HG03025 (cell line): ENCODE measurements around the gene POLR1H.
A peak's percentile ranks its signal among the peaks of the same experiment; 100 is the strongest.
"Not testable (repeated sequence)": the region's sequence is repeated elsewhere in the genome, so short reads cannot be mapped to it uniquely, and the experiment has no call there.

Experiments
- ATAC-seq: cut with Tn5 transposase; IDR thresholded peaks from one replicate; pipeline ENCODE4 v1.9.1; 2021; ENCODE audit warnings: mild to moderate bottlenecking, moderate library complexity; ENCODE audit not compliant: unreplicated experiment, low FRiP score

Gene POLR1H, protein sequence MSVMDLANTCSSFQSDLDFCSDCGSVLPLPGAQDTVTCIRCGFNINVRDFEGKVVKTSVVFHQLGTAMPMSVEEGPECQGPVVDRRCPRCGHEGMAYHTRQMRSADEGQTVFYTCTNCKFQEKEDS

GRCh38 chr6:30061092-30061857 lies at the start of gene POLR1H:
TSS of gene POLR1H (plus strand) at chr6:30061265. CDS start at chr6:30061525, 260 bp downstream.
- peak; percentile 76 for ATAC-seq

GRCh38 chr6:30013291-30013922 lies 47.7 kb upstream of the POLR1H start:
- ATAC-seq = no peak

GRCh38 chr6:30019819-30020218 lies 41.2 kb upstream of the POLR1H start:
- ATAC-seq = no peak

DNA sequence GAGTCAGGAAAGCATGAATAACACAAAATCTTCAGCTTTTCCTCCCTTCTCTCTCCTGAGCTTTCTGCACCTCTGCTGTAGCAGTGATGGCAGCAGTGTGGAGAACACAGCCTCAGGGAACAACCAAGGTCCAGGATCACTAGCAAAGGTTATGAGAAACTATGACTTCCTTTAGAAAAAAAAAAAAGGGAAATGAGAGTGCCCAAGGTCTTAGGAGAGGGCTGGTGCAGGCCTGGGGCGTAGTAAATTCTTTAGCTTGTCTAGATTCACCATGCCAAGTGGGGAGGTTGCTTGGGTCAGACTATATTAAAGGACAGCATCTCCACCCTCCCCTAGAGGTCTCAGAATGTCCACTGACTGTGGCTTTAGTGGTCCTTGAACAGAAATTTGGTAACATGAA lies 40.4 kb upstream of the POLR1H start:
- no peak for ATAC-seq

- ATAC-seq = no peak
Observed at GRCh38 chr6:30022189-30022588, 38.9 kb upstream of the POLR1H start.

- ATAC-seq = not testable (repeated sequence)
Observed at GRCh38 chr6:30022712-30023111, 38.4 kb upstream of the POLR1H start.

GRCh38 chr6:30025186-30025585 lies 35.9 kb upstream of the POLR1H start:
- ATAC-seq = no peak

DNA sequence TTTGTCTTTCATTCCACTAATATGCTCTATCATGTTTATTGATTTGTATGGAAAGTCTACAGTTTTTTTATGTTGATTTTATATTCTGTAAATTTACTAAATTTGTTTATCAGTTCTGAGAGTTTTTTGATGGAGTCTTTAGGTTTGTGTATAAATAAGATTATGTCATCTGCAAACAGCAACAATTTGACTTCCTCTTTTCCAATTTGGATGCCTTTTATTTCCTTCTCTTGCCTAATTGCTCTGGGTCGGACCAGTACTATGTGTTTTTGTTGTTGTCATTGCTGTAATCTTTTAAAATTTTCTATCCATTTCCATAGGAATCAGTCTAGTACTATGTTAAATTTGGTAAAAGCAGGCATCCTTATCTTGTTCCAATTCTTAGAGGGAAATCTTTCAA lies 31.5 kb upstream of the POLR1H start:
- no peak for ATAC-seq

- no peak for ATAC-seq
Observed at GRCh38 chr6:30031381-30031780, 29.7 kb upstream of the POLR1H start.

GRCh38 chr6:30033440-30033839 lies 27.6 kb upstream of the POLR1H start:
- not testable (repeated sequence) for ATAC-seq

- no peak for ATAC-seq
Observed at GRCh38 chr6:30035784-30036183, 25.3 kb upstream of the POLR1H start.

GRCh38 chr6:30037182-30037788 lies 23.8 kb upstream of the POLR1H start:
- ATAC-seq = no peak

DNA sequence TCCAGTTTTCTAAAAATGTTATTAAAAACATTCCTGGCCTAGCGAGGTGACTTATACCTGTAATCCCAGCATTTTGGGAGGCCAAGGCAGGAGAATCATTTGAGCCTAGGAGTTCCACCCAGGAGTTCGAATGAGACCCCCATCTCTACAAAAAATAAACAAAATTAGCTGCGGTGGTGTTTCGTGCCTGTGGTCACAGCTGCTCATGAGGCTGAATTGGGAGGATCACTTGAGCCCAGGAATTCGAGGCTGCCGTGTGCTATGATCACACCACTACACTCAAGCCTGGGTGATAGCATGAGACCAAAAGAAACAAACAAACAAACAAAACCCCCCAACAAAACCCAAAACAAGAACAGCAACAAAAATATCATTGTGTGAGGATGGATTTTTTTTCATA lies 19.8 kb upstream of the POLR1H start:
- no peak for ATAC-seq

DNA sequence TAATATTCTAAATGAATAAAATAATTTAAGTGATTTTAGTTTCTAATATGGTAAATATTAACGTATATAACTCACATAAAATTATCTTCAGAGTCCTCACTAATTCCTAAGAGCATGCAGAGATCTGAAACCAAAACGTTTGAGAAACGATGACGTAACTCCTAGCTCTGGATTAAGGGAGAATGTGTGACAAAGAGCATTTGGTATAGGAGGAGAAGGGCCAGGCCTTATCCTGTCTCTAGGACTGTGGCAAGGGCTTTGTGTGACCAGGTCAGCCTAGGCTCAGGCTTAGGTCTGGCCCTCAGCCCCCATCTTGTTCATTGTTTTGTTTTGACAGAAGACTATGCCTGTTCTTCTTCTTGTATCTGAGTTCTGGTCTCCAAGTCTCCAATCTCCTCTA lies 19.2 kb upstream of the POLR1H start:
- ATAC-seq = no peak

GRCh38 chr6:30042476-30042875 lies 18.6 kb upstream of the POLR1H start:
- ATAC-seq = no peak

- no peak for ATAC-seq
Observed at GRCh38 chr6:30042914-30043313, 18.2 kb upstream of the POLR1H start.

DNA sequence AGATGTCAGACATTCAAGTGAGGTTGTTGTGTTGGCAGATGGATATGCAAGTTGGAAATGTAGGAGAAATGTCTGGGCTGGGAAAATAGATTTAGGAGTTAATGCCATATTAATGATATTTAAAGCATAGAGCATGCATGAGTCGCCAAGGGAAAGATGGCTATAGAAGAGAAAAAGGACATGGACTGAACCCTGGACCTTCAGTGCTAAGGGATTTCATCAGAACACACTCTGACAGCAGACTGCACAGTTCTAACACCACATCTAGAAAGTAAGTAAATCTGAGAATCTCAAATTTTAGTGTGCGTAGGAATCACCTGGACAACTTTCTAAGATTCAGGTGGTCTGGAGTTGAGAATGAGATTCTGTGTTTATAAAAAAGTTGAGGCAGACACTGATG lies 17.3 kb upstream of the POLR1H start:
- no peak for ATAC-seq

DNA sequence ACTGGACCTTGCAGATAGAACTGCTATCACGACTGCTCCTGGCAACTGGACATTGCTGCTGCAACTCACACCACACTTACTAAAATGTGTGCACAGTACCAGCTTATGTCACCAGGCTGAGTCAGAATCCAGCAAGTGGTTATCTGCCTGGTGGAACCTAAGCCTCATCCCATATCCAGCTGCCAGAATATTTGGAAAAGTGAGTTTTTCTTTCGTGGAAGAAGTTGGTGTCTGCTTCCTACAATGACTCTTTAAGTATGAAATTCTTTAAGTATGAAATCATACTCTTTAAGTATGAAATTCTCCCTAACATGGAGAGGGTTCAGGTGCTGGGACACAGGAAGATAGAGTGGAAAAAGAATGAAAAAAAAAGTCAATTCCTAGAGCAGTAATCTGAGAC lies 16.4 kb upstream of the POLR1H start:
- no peak for ATAC-seq

DNA sequence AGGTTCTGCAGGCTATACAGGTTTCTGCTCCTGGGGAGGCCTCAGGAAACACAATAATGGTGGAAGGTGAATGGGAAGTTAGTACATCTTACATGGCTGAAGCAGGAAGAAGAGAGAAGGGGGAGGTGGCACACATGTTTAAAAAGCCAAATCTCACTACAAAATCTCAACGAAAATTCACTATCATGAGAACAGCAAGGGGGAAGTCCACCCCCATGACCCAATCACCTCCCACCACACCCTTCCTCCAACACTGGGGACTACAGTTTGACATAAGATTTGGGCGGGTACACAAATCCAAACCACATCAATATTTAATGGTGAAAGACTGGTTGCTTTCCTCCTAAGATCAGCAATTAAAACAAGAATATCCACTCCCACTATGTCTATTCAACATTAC lies 13.8 kb upstream of the POLR1H start:
- no peak for ATAC-seq

GRCh38 chr6:30053682-30054081 lies 7.4 kb upstream of the POLR1H start:
- ATAC-seq = no peak

DNA sequence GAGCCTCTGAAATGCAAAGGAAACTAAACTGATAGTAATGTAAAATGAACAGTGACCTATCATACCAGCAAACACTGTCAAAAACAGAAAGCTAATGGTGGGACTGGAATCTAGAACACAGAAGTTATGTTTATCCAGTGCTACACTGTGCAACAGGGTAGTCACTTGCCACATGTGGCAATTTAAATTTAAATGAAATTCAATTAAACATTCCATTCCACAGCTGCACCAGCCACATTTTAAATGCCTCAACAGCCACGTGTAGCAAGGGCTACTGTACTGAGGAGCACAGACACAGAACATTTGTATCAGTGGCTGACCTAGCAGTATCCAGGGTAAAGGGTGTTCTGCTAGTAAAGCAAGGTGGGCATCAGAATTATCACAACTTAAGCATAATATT lies 5.6 kb upstream of the POLR1H start:
- ATAC-seq = no peak
